ENCODE data around the gene ROBO4.

DNA sequence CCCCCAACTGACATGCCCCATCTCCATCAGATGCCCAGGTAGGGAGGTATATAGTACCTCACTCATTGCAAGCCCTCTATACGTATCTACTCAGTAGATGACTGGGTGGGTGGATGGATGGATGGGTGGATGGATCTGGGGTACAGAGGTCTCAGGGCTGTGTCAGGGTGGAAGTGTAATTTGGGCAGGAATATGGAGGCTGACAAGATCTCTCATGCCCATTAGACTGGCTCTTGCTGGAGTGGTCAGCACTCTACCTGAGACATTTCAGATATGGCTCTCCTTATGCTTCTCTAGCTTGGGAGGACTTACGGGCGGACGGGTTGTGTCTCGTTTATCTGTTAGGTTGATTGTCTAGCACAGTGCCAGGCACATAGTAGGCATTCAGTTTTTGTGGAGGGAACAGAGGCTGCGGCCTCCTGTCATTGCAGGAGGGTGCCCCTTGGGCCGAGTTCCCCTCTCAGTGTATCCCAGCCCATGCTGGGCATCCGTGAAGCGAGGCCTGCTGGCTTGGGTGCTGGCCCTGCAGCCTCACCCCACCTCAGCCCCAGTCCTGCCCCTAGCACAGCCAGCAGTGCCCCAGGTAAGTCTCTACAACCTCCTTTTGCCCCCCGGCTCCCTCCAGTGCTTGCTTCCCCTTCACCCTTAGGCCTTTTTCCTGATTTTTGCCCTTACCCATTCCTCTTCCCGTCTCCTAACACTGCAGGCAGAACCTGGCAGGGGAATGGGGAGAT is 18.7 kb downstream of the ROBO4 start:
- TF ChIP-seq, protein P1, sequence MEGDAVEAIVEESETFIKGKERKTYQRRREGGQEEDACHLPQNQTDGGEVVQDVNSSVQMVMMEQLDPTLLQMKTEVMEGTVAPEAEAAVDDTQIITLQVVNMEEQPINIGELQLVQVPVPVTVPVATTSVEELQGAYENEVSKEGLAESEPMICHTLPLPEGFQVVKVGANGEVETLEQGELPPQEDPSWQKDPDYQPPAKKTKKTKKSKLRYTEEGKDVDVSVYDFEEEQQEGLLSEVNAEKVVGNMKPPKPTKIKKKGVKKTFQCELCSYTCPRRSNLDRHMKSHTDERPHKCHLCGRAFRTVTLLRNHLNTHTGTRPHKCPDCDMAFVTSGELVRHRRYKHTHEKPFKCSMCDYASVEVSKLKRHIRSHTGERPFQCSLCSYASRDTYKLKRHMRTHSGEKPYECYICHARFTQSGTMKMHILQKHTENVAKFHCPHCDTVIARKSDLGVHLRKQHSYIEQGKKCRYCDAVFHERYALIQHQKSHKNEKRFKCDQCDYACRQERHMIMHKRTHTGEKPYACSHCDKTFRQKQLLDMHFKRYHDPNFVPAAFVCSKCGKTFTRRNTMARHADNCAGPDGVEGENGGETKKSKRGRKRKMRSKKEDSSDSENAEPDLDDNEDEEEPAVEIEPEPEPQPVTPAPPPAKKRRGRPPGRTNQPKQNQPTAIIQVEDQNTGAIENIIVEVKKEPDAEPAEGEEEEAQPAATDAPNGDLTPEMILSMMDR (IDR thresholded peaks at IDR 0.05): no peak
- TF ChIP-seq POLR2A (IDR thresholded peaks at IDR 0.05) (no peak), EP300 (IDR thresholded peaks at IDR 0.05; ENCODE audit: low read depth) (no peak), POLR2AphosphoS5 (IDR thresholded peaks at IDR 0.05) (no peak)
